Large intestine (tissue), 3 donors: ENCODE data around the gene KIF26B. TPM values are rescaled to one million over a fixed set of nuclear protein-coding genes. Genes with fewer than 3 reads are reported as not detected.
"Not testable (repeated sequence)": the region's sequence is repeated elsewhere in the genome, so short reads cannot be mapped to it uniquely, and the experiment has no call there.

Source experiments
- DNase-seq, 2 donors: peaks; one replicate each; pipeline versions ENCODE4 v3.0.0 to v3.0.0-alpha.2; 2013
- H3K27ac ChIP-seq: one replicate; pipeline ENCODE4 v1.5.1; 2013; ENCODE audit warnings: low read length
- H3K27me3 ChIP-seq: 2 replicates; pipeline ENCODE4 v1.6.1; 2013; ENCODE audit warnings: low read length; ENCODE audit not compliant: control insufficient read depth, insufficient read depth
- H3K36me3 ChIP-seq: 2 replicates; pipeline ENCODE4 v1.6.1; 2013; ENCODE audit warnings: low read length; ENCODE audit not compliant: control insufficient read depth, insufficient read depth
- H3K4me1 ChIP-seq: one replicate; pipeline ENCODE4 v1.6.1; 2013; ENCODE audit warnings: low read length; ENCODE audit not compliant: control insufficient read depth, insufficient read depth
- H3K4me3 ChIP-seq: one replicate; pipeline ENCODE4 v1.5.1; 2013; ENCODE audit warnings: low read length
- H3K9me3 ChIP-seq: one replicate; pipeline ENCODE4 v1.6.1; 2013; ENCODE audit warnings: mild to moderate bottlenecking, low read depth, low read length, moderate library complexity; ENCODE audit not compliant: control insufficient read depth
- WGBS: methylation state at CpG from one replicate; pipeline ENCODE4 v1.1.5; 2013; ENCODE audit warnings: low lambda C conversion rate; ENCODE audit not compliant: insufficient coverage; 5-methylcytosine and 5-hydroxymethylcytosine counted together
- polyA plus RNA-seq: library from polyadenylated mRNA; unstranded; fragments of 120-200 nt; gene quantifications from one replicate; pipeline ENCODE4 v1.2.1, GENCODE V29; 2013

Gene KIF26B
- polyA plus RNA-seq, 1 donor = 3.9 TPM

DNA sequence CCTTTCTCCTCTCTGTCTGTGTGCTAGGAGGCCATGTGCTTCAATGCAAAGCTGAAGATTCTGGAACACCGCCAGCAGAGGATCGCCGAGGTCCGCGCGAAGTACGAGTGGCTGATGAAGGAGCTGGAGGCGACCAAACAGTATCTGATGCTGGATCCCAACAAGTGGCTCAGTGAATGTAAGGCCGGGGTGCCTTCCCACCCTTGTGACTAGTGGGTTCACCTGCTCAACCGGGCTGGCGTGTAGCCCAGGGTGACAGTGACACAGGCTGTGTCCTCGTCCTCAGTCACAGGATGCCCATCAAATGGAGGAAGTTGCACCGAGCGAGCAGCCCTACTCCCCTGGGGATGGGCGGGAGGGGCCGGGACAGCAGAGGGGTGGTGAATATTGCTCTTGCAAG is 544.1 kb downstream of the KIF26B start:
- no peak for DNase-seq
- H3K4me3 ChIP-seq = no peak overlapping the region
- H3K36me3 ChIP-seq = peaks cover 4% of the 10 kb centered on the region
- no CpG with 5 or more reads among the region's 16 CpGs for WGBS
- no peak overlapping the region for H3K27ac ChIP-seq
- no peaks in the 10 kb centered on the region for H3K27me3 ChIP-seq
- no peaks in the 10 kb centered on the region for H3K4me1 ChIP-seq
- no peaks in the 10 kb centered on the region for H3K9me3 ChIP-seq

GRCh38 chr1:245700631-245701030 is 545.8 kb downstream of the KIF26B start:
- no peak overlapping the region for H3K4me3 ChIP-seq
- WGBS = 80% methylated on average over 1 of the region's 13 CpGs
- H3K27ac ChIP-seq = no peak overlapping the region
- H3K36me3 ChIP-seq = peaks cover 4% of the 10 kb centered on the region
- no peaks in the 10 kb centered on the region for H3K9me3 ChIP-seq
- no peak for DNase-seq
- H3K4me1 ChIP-seq = no peaks in the 10 kb centered on the region
- H3K27me3 ChIP-seq = no peaks in the 10 kb centered on the region

GRCh38 chr1:245701631-245702030 is 546.8 kb downstream of the KIF26B start:
- Histone ChIP-seq H3K27ac (no peak overlapping the region), H3K4me1 (no peaks in the 10 kb centered on the region), H3K27me3 (no peaks in the 10 kb centered on the region), H3K4me3 (no peak overlapping the region), H3K36me3 (peaks cover 4% of the 10 kb centered on the region), H3K9me3 (no peaks in the 10 kb centered on the region)
- WGBS = no CpG with 5 or more reads among the region's 7 CpGs
- DNase-seq = no peak

GRCh38 chr1:245702346-245702745 is 547.6 kb downstream of the KIF26B start:
- Histone ChIP-seq H3K36me3 (peaks cover 4% of the 10 kb centered on the region), H3K9me3 (no peaks in the 10 kb centered on the region), H3K27me3 (no peaks in the 10 kb centered on the region), H3K4me3 (no peak overlapping the region), H3K4me1 (no peaks in the 10 kb centered on the region), H3K27ac (no peak overlapping the region)
- no peak for DNase-seq
- 100% methylated on average over 3 of the region's 13 CpGs for WGBS

DNA sequence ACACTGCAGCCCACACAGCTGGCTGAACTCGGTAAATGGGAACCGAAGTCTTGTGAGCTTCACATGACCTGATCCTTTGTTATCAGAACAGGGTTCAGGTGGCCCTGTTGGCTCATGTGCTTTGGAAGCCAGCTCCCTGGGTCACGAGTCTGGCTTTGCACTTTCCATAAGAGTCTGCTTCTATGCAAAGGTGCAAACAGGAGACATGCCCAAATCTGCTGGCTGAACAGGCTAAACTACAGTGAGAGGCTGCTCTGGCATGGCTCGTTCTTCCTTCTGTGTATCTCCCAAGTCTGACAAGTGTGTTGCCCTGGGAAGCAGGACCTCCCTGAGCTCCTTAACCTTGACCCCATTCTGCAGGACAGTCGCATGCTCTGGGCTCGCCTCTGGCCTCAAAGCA is 549.6 kb downstream of the KIF26B start:
- WGBS = no CpG with 5 or more reads among the region's 6 CpGs
- H3K27me3 ChIP-seq = no peaks in the 10 kb centered on the region
- H3K4me3 ChIP-seq = no peak overlapping the region
- H3K4me1 ChIP-seq = no peaks in the 10 kb centered on the region
- no peak overlapping the region for H3K27ac ChIP-seq
- DNase-seq = no peak
- no peaks in the 10 kb centered on the region for H3K36me3 ChIP-seq
- no peaks in the 10 kb centered on the region for H3K9me3 ChIP-seq

DNA sequence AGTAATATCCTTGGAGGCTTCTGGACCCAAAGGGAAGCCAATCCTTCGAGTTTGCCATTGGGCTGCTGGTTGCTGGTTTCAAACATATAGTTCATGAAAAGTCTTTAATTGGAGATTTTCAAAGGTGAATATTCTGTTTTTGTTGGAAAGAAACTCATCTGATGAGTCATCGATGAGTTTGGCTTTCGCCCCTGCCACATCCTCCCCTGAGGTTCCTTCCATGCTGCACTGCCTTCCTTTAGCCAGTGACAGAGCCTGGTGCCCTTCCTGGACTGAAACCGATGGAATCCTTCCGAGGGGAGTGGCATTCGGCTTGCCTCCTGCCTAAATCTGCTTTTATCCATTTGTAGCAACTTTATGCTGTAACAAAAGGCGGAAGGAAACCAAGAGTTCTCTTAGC is 550.0 kb downstream of the KIF26B start:
- H3K27ac ChIP-seq = no peak overlapping the region
- no peak overlapping the region for H3K4me3 ChIP-seq
- no peaks in the 10 kb centered on the region for H3K9me3 ChIP-seq
- H3K36me3 ChIP-seq = no peaks in the 10 kb centered on the region
- no peaks in the 10 kb centered on the region for H3K4me1 ChIP-seq
- no peaks in the 10 kb centered on the region for H3K27me3 ChIP-seq
- WGBS = no CpG with 5 or more reads among the region's 7 CpGs
- no peak for DNase-seq

GRCh38 chr1:245707941-245708340 is 553.2 kb downstream of the KIF26B start:
- Histone ChIP-seq H3K27ac (no peak overlapping the region), H3K27me3 (no peaks in the 10 kb centered on the region), H3K4me3 (no peak overlapping the region), H3K36me3 (no peaks in the 10 kb centered on the region), H3K9me3 (no peaks in the 10 kb centered on the region), H3K4me1 (no peaks in the 10 kb centered on the region)
- DNase-seq = no peak
- no CpG with 5 or more reads among the region's 5 CpGs for WGBS

- no peaks in the 10 kb centered on the region for H3K36me3 ChIP-seq
These were observed 556.4 kb downstream of the KIF26B start for GRCh38 chr1:245710961-245711903.

GRCh38 chr1:245714027-245714426 is 559.2 kb downstream of the KIF26B start:
- not testable (repeated sequence) for H3K27me3 ChIP-seq, H3K27ac ChIP-seq, H3K4me1 ChIP-seq, H3K9me3 ChIP-seq, DNase-seq, H3K36me3 ChIP-seq, H3K4me3 ChIP-seq
- WGBS = no CpG with 5 or more reads among the region's 3 CpGs

More at GRCh38 chr1:245710961-245711903, 556.4 kb downstream of the KIF26B start:
- Histone ChIP-seq H3K27ac (no peak overlapping the region), H3K4me3 (no peak overlapping the region), H3K4me1 (no peaks in the 10 kb centered on the region), H3K9me3 (no peaks in the 10 kb centered on the region), H3K27me3 (no peaks in the 10 kb centered on the region)
- DNase-seq = no peak
- WGBS = no CpG with 5 or more reads among the region's 30 CpGs

DNA sequence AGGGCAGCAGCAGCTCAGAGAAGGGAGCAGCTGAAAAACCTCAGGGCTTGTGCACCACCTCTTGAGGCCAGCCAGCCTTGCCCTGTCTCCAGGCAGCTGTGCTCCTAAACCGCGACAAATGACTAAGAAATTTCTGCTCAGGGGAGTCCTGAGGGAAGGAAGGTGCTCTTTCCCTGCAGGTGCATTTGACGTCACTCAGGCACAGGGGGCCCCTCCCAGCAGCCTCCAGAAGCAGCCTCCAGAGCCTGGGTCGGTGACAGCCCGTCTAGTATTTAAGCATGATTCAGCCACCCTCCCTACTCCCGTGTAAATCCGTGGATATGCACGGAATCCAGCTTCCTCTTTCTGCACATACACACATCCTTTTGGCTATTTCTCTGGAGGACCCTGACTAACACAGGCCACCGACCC is 560.5 kb downstream of the KIF26B start:
- no peaks in the 10 kb centered on the region for H3K9me3 ChIP-seq
- no peaks in the 10 kb centered on the region for H3K36me3 ChIP-seq
- H3K4me3 ChIP-seq = no peak overlapping the region
- DNase-seq = no peak
- H3K4me1 ChIP-seq = no peaks in the 10 kb centered on the region
- H3K27me3 ChIP-seq = no peaks in the 10 kb centered on the region
- WGBS = no CpG with 5 or more reads among the region's 9 CpGs
- H3K27ac ChIP-seq = no peak overlapping the region

DNA sequence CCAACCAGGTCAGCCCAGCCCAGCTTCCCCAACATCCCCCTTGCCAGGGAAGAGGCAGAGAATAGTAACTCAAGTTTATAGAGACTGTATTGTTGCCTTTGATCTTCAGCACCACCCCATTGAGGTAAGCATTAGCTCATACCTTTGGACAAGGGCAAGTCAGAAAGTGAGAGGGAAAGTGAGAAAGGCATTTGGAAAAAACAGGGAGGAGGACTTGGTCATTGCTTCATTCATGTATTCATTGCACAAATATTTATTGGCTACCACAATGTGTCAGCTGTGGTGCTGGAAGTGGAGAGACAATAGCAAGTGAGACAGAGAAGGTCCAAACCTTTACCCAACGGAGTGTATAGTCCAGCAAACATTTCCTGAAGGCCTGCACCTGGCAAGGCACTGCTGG is 561.2 kb downstream of the KIF26B start:
- DNase-seq = peak; percentile 16 to 41
- WGBS = no CpG with 5 or more reads among the region's 1 CpG

More for the DNA sequence above, 561.2 kb downstream of the KIF26B start:
- Histone ChIP-seq H3K4me1 (no peaks in the 10 kb centered on the region), H3K4me3 (no peak overlapping the region), H3K27me3 (no peaks in the 10 kb centered on the region), H3K36me3 (no peaks in the 10 kb centered on the region), H3K9me3 (no peaks in the 10 kb centered on the region), H3K27ac (no peak overlapping the region)
